A172 (cell line): Measurements from ENCODE around the gene ARHGAP35. TPM values are rescaled to one million over a fixed set of nuclear protein-coding genes. Genes with fewer than 3 reads are reported as not detected.
"Not testable (repeated sequence)": the region's sequence is repeated elsewhere in the genome, so short reads cannot be mapped to it uniquely, and the experiment has no call there.

Experiments
- DNase-seq: peaks from one replicate; pipeline ENCODE4 v3.0.0-alpha.2; 2015; ENCODE audit warnings: low spot score
- total RNA-seq: library from RNA; depleted of rRNA; stranded (reverse); fragments of >200 nt; shearing (Covaris generic); gene quantifications from 2 replicates; pipeline ENCODE4 v1.2.3, GENCODE V29; 2014

The ARHGAP35 gene
- total RNA-seq, 1 experiment from 2014 or later = 14.1 TPM

- DNase-seq = peak; percentile 74
These were observed 16.7 kb upstream of the ARHGAP35 start for GRCh38 chr19:46844067-46844489.

GRCh38 chr19:46845959-46846459 lies 14.8 kb upstream of the ARHGAP35 start:
- DNase-seq = no peak

- DNase-seq = no peak
These were observed 13.3 kb upstream of the ARHGAP35 start for GRCh38 chr19:46847528-46847927.

GRCh38 chr19:46848389-46848788 lies 12.4 kb upstream of the ARHGAP35 start:
- DNase-seq = no peak

- DNase-seq = no peak
These were observed 11.2 kb upstream of the ARHGAP35 start for GRCh38 chr19:46849610-46850009.

- DNase-seq = peak; percentile 96
These were observed 10.3 kb upstream of the ARHGAP35 start, which contains the start of gene AP2S1 for GRCh38 chr19:46850228-46851203. Gene AP2S1 (minus strand): TSS chr19:46850846. CDS start chr19:46850766, 80 bp downstream.

- no peak for DNase-seq
These were observed 8.0 kb upstream of the ARHGAP35 start for GRCh38 chr19:46852830-46853229.

- DNase-seq = not testable (repeated sequence)
These were observed 6.1 kb upstream of the ARHGAP35 start for GRCh38 chr19:46854698-46855097.

- DNase-seq = peak; percentile 81
These were observed 4.5 kb upstream of the ARHGAP35 start for GRCh38 chr19:46856062-46857022.

- DNase-seq = no peak
These were observed 1.1 kb upstream of the ARHGAP35 start for GRCh38 chr19:46859637-46860124.

- peak; percentile 94 for DNase-seq
These were observed 512 bp upstream of the ARHGAP35 start for GRCh38 chr19:46860125-46860845.

- no peak for DNase-seq
These were observed 1.1 kb downstream of the ARHGAP35 start for GRCh38 chr19:46861691-46862502.

GRCh38 chr19:46862503-46862834 lies 1.7 kb downstream of the ARHGAP35 start:
- DNase-seq = no peak

- DNase-seq = no peak
These were observed 2.3 kb downstream of the ARHGAP35 start for GRCh38 chr19:46862974-46863632.

- peak; percentile 55 for DNase-seq
These were observed 3.2 kb downstream of the ARHGAP35 start for GRCh38 chr19:46863818-46864629.

GRCh38 chr19:46866407-46867136 lies 5.8 kb downstream of the ARHGAP35 start:
- no peak for DNase-seq

GRCh38 chr19:46867170-46867569 lies 6.4 kb downstream of the ARHGAP35 start:
- no peak for DNase-seq
